GM19455 (cell line): Measurements from ENCODE around the gene TGDS.
A peak's percentile ranks its signal among the peaks of the same experiment; 100 is the strongest.
"Not testable (repeated sequence)": the region's sequence is repeated elsewhere in the genome, so short reads cannot be mapped to it uniquely, and the experiment has no call there.

Experiments
- ATAC-seq: cut with Tn5 transposase; IDR thresholded peaks from one replicate; pipeline ENCODE4 v1.9.1; 2021; ENCODE audit not compliant: unreplicated experiment

TGDS gene, protein sequence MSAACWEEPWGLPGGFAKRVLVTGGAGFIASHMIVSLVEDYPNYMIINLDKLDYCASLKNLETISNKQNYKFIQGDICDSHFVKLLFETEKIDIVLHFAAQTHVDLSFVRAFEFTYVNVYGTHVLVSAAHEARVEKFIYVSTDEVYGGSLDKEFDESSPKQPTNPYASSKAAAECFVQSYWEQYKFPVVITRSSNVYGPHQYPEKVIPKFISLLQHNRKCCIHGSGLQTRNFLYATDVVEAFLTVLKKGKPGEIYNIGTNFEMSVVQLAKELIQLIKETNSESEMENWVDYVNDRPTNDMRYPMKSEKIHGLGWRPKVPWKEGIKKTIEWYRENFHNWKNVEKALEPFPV

DNA sequence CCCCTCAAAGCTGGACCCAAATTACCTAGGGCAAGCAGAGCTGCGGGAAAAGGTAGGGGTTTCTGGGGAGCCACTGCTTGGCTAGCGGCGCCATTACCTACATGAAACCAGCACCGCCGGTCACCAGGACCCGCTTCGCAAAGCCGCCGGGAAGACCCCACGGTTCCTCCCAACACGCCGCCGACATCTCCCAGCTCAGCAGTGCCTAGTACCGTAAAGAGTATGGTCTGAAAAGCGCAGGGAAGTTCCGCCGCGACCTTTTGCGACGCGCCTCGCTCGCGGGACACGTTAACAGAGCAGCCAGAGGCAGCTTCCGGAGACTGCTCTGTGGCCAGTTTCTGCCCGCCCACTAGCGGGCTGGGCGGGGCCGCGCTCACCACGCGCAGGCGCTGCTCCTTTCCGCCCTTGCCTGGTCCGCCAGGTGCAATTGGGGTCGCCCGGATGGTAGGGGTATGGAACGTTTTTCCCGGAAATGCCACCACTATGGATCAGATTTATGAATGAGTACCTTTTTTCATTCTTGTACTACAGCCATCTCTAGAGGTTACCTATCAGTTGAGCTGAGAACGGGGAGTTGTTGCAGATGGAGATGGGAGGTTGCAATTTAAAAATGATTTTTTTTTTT, at the start of gene TGDS:
TGDS (minus strand) TSS at position 203 of the 625 bp plus-strand sequence; CDS start at position 187, 16 bp downstream.
- ATAC-seq: peak; percentile 98

DNA sequence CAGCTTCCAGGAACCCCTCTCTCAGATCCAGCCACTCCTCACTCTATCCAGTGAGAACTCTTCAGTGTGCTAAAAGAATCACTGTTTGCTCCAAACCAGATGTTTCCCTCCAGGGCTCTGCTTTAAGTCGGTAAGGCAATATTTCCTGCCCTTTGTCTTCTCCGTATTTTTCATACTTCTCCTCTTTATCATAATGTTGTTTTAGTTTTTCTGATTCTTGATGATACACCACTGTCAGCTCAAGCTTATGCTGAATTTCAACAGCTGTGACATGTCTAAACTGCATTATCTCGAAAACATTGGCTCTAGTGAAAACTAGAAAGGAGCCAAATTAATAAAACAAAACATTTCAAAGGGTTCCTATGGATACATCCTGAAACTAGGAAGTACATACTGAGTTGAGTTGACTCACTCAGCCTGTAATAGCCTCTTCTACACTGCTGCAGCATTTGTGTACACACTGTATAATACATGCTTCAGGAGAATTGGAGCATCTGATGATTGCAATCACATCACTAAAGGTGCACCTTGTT, 45.5 kb upstream of the TGDS start:
- ATAC-seq: no peak

DNA sequence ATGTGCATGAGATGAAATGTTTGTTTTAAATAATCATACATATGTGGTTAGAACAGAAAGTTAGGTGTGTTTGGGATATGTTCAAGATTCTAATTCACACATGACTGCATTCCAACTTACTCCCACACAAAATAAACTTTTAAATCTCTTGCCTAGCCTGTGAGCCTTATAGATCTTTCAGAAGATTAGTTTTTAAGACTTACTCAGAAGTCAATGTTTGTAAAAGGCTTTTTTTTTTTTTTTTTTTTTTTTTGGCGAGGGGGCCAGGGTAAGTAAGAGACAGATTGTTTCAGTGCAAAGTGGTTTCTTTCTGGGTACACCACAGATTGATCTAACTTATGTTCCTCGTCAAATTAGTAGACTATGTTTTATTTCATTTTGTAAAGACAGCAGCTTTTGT, 44.8 kb upstream of the TGDS start:
- no peak for ATAC-seq

DNA sequence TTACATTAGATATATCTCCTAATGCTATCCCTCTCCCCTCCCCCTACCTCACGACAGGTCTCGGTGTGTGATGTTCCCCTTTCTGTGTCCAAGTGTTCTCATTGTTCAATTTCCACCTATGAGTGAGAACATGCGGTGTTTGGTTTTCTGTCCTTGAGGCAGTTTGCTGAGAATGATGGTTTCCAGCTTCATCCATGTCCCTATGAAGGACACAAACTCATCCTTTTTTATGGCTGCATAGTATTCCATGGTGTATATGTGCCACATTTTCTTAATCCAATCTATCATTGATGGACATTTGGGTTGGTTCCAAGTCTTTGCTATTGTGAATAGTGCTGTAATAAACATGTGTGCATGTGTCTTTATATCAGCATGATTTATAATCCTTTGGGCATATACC, 41.7 kb upstream of the TGDS start:
- ATAC-seq: not testable (repeated sequence)

GRCh38 chr13:94636942-94637578, 41.1 kb upstream of the TGDS start:
- no peak for ATAC-seq

DNA sequence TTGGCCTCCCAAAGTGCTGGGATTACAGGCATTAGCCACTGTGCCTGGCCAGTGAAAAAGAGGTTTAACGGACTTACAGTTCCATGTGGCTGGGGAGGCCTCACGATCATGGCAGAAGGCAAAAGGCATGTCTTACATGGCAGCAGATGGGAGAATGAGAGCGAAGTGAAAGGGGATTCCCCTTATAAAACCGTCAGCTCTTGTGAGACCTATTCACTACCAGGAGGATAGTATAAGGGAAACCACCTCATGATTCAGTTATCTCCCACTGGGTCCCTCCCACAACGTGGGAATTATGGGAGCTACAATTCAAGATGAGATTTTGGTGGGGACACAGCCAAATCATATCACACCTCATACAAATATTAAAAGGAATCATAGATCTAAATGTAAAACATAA, 40.1 kb upstream of the TGDS start:
- ATAC-seq: not testable (repeated sequence)

- ATAC-seq: no peak
Measured at GRCh38 chr13:94632226-94632980, 36.5 kb upstream of the TGDS start.

GRCh38 chr13:94630858-94631257, 34.9 kb upstream of the TGDS start:
- ATAC-seq: no peak

DNA sequence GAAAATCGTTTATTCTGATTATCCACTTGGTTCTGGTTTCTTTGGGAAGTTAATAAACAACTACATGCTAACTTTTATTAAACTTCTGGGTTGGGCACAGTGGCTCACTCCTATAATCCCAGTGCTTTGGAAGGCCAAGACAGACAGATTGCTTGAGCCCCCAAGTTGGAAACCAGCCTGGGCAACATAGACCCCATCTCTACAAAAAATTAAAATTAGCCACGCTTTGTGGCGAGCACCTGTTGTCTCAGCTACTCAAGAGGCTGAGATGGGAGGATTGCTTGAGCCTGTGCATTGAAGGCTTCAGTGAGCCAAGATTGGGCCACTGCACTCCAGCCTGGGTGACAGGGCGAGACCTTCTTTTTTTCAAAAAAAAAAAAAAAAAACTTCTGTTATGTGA, 27.4 kb upstream of the TGDS start:
- ATAC-seq: no peak

GRCh38 chr13:94622344-94622743, 26.4 kb upstream of the TGDS start:
- no peak for ATAC-seq

DNA sequence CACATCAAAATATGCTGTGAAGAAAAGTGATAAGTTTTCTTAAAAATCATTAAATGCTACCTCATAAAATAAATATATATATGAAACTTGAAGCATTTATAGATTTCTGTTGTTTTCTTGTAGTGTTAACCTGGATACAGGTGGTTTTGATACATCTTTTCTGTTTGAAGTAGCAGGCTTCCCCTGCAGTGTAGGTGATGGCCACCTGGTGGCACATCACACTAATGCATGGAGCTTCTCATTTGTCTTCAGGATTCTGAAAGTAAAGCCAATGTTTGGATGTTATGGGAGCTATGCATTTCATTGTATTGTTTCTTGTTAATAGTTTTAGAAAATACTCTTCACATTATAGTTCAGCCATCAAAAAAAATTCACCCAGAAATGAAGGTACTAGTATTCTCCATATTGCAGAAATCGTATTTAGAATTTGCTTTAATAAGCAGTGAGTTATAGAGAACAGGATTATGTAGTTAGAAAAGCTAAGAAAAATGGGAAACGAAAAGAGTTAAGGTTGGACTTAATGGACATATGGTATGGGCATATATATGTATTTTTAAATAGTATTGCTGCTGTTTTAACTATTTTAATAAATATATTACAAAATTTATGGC, 24.4 kb upstream of the TGDS start:
- peak; percentile 65 for ATAC-seq

GRCh38 chr13:94617389-94618000, 21.5 kb upstream of the TGDS start:
- ATAC-seq: no peak

DNA sequence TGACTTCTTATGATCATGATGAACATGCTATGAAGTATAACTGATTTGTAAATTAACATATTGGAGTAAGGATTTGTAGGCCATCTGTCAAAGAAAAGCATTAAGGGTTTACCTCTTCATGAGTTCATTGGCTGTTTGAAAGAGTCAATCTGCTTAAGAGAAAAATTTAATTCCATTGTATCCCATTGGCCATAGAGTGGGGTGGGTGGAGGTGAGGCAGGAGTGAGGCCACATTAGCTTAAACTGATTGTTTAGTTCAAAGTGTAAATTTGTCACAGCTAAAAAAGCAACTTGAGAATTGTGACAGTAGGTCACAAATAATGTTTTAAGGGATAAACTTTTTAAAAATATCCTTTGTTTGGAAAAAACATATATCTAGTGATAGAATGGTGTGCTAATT, 17.1 kb upstream of the TGDS start:
- no peak for ATAC-seq

DNA sequence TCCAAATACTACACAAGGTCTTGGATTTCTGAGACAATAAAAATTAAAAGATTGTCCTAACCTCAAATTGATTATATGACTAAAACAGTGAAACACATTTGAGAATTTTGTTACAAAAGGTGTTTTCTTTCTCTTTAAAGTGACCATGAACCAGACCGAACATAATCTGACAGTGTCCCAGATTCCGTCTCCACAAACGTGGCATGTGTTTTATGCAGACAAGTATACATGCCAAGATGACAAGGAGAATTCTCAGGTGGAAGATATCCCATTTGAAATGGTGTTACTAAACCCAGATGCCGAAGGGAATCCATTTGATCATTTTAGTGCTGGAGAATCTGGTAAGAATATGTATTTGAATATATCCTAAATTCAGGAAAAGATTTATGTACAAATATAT, 16.1 kb upstream of the TGDS start:
- no peak for ATAC-seq

- no peak for ATAC-seq
Measured at GRCh38 chr13:94610475-94610874, 14.5 kb upstream of the TGDS start.

- ATAC-seq: no peak
Measured at GRCh38 chr13:94609196-94609595, 13.2 kb upstream of the TGDS start.

GRCh38 chr13:94608586-94608985, 12.6 kb upstream of the TGDS start:
- no peak for ATAC-seq

DNA sequence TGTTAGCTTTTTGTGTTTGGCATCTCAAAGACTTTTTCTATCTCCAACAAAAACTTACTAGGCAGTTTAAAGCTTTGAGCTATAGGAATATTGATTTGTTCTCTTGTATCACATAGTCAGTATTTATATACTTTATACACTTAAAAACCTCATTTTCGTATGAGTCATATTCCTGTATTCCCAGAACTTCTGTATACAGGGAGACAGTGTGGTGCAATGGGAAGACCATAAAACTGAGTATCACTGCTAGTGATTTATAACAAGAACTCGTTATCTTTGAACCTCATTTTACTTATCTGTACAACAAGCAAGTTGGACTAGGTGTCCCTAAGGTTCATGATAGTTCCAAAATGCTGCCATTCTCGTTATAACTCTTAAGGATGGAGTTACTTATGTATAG, 12.0 kb upstream of the TGDS start:
- no peak for ATAC-seq

DNA sequence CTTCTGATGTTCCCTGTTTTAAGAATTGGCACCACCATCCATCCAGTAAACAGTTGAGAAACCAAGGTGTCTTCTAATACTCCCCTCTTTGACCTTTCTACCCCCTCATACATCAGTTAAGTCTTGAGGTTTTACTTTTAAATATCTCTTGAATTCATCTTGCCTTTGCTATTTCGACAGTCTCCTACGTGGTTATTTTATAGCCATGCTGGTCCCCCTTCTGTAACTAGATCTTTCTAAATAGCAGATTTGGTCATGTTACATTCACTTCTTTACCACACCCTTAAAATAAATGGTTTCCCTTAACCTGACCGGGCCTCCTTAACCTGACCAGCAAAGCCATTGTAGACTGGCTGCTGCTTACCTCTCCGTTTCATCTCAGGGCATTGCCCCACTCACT, 11.1 kb upstream of the TGDS start:
- ATAC-seq: no peak

GRCh38 chr13:94602467-94602866, 6.5 kb upstream of the TGDS start:
- ATAC-seq: no peak
